ENCODE data around the gene CXCL10.

The CXCL10 gene

GRCh38 chr4:76013540-76013939 is 9.8 kb downstream of the CXCL10 start:
- Histone ChIP-seq H3K4me3 (ENCODE audit: low read length in 2 of 2) (no peak overlapping the region), H2AFZ (ENCODE audit: low read length) (no peak overlapping the region), H3K79me1 (ENCODE audit: low read depth, low read length) (peaks cover 1% of the 10 kb centered on the region), H4K91ac (ENCODE audit: low read depth, low read length, poor library complexity) (no peak overlapping the region), H4K8ac (ENCODE audit: low read depth, low read length) (no peak overlapping the region), H3K23ac (ENCODE audit: low read depth, low read length, poor library complexity) (no peak overlapping the region), H3K4me2 (ENCODE audit: insufficient read depth, low read length, poor library complexity, severe bottlenecking) (no peak overlapping the region), H2BK120ac (ENCODE audit: low read depth, low read length) (no peak overlapping the region), H3K27me3 (ENCODE audit: control insufficient read depth in 3 of 3, insufficient read depth in 3 of 3, low read depth in 1 of 3, low read length in 3 of 3) (peaks cover 0 to 3% (median 0%) of the 10 kb centered on the region in 3 experiments), H2BK5ac (ENCODE audit: low read length) (no peak overlapping the region), H3K18ac (ENCODE audit: low read length) (no peak overlapping the region), H3K14ac (ENCODE audit: low read length) (no peak overlapping the region), H2AK5ac (ENCODE audit: low read depth, low read length) (no peak overlapping the region), H3K27ac (replicated peaks; ENCODE audit: low read length) (no peak overlapping the region), H3K36me3 (replicated peaks in 1 of 2; ENCODE audit: control insufficient read depth in 2 of 2, insufficient read depth in 2 of 2, low read length in 2 of 2) (no peaks in the 10 kb centered on the region), H3K9ac (ENCODE audit: low read depth, low read length, poor library complexity) (no peak overlapping the region), H3K4me1 (ENCODE audit: control insufficient read depth in 2 of 2, insufficient read depth in 1 of 2, low read depth in 1 of 2, low read length in 2 of 2) (peaks cover 4% of the 10 kb centered on the region in 2 donors), H3K9me3 (replicated peaks in 1 of 2; ENCODE audit: control insufficient read depth in 2 of 2, insufficient read depth in 1 of 2, low read depth in 1 of 2, low read length in 2 of 2) (no peaks in the 10 kb centered on the region), H2BK15ac (ENCODE audit: low read length) (no peak overlapping the region), H2BK12ac (ENCODE audit: low read length) (no peak overlapping the region), H3K4ac (ENCODE audit: low read length) (no peak overlapping the region)
- no CpG with 5 or more reads among the region's 1 CpG for WGBS, 2 donors (ENCODE audit: extremely low coverage in 2 of 2, insufficient read length in 2 of 2, insufficient replicate concordance in 1 of 2)
- no peak for DNase-seq (ENCODE audit: low spot score)

GRCh38 chr4:76012388-76012801 is 10.9 kb downstream of the CXCL10 start:
- no peak overlapping the region for H3K4ac ChIP-seq (ENCODE audit: low read length)
- no peak for DNase-seq (ENCODE audit: low spot score)
- no peak overlapping the region for H3K14ac ChIP-seq (ENCODE audit: low read length)
- no peak overlapping the region for H2AK5ac ChIP-seq (ENCODE audit: low read depth, low read length)
- H2BK12ac ChIP-seq (ENCODE audit: low read length), result no peak overlapping the region
- peak overlapping the region; percentile 75 for H2AFZ ChIP-seq (ENCODE audit: low read length)
- no peak overlapping the region for H2BK15ac ChIP-seq (ENCODE audit: low read length)
- peaks cover 1% of the 10 kb centered on the region for H3K79me1 ChIP-seq (ENCODE audit: low read depth, low read length)
- H2BK120ac ChIP-seq (ENCODE audit: low read depth, low read length), result no peak overlapping the region
- no peak overlapping the region for H3K9ac ChIP-seq (ENCODE audit: low read depth, low read length, poor library complexity)
- no peak overlapping the region for H3K4me2 ChIP-seq (ENCODE audit: insufficient read depth, low read length, poor library complexity, severe bottlenecking)
- H3K4me1 ChIP-seq (ENCODE audit: control insufficient read depth in 2 of 2, insufficient read depth in 1 of 2, low read depth in 1 of 2, low read length in 2 of 2), result peaks cover 4% of the 10 kb centered on the region in 2 donors
- H3K9me3 ChIP-seq (replicated peaks in 1 of 2; ENCODE audit: control insufficient read depth in 2 of 2, insufficient read depth in 1 of 2, low read depth in 1 of 2, low read length in 2 of 2), result no peaks in the 10 kb centered on the region
- peaks cover 0 to 3% (median 0%) of the 10 kb centered on the region in 3 experiments for H3K27me3 ChIP-seq (ENCODE audit: control insufficient read depth in 3 of 3, insufficient read depth in 3 of 3, low read depth in 1 of 3, low read length in 3 of 3)
- no peak overlapping the region for H4K8ac ChIP-seq (ENCODE audit: low read depth, low read length)
- H4K91ac ChIP-seq (ENCODE audit: low read depth, low read length, poor library complexity), result no peak overlapping the region
- no peak overlapping the region for H3K27ac ChIP-seq (replicated peaks; ENCODE audit: low read length)
- no peak overlapping the region for H3K23ac ChIP-seq (ENCODE audit: low read depth, low read length, poor library complexity)
- no peak overlapping the region for H3K18ac ChIP-seq (ENCODE audit: low read length)
- no peak overlapping the region for H3K4me3 ChIP-seq (ENCODE audit: low read length in 2 of 2)
- no peak overlapping the region for H2BK5ac ChIP-seq (ENCODE audit: low read length)
- no CpG with 5 or more reads among the region's 1 CpG for WGBS, 2 donors (ENCODE audit: extremely low coverage in 2 of 2, insufficient read length in 2 of 2, insufficient replicate concordance in 1 of 2)
- H3K36me3 ChIP-seq (replicated peaks in 1 of 2; ENCODE audit: control insufficient read depth in 2 of 2, insufficient read depth in 2 of 2, low read length in 2 of 2), result no peaks in the 10 kb centered on the region

DNA sequence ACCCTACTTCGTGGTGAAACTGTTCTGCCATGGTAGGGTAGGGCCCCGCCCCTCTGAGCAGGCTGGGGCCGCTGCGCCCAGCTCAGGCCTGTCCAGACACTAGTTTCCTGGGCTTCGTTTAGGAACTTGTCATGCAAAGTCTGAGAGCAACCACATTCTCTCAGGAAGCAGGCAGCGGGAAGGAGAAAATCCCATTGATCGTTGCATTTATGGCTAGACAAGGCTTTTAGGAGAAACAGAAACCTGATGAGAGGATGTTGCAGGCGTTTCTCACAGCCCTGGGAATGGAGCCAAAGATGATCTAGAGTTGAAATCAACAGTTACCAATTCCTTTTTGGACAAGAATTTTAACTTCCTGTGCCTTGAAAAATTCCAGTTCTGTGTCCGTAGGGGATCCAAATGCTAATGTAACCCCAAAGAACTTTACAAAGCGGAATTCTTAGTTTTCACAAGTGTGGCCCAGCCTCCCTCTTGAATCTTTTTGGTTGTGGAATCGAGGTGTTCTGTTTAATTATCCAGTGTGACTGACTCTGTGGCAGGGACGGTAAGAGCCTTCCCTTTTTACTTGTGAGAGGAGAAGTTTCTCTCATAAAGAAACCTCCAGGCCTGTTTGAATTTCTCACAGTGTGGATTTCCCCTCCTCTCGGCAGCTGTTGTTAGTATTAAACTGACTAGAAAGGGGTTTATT is 11.5 kb downstream of the CXCL10 start:
- H3K4me3 ChIP-seq (ENCODE audit: low read length in 2 of 2), result no peak overlapping the region
- no peak overlapping the region for H2BK5ac ChIP-seq (ENCODE audit: low read length)
- no peak overlapping the region for H2BK15ac ChIP-seq (ENCODE audit: low read length)
- H3K23ac ChIP-seq (ENCODE audit: low read depth, low read length, poor library complexity), result no peak overlapping the region
- peaks cover 1% of the 10 kb centered on the region for H3K79me1 ChIP-seq (ENCODE audit: low read depth, low read length)
- H3K4me1 ChIP-seq (ENCODE audit: control insufficient read depth in 2 of 2, insufficient read depth in 1 of 2, low read depth in 1 of 2, low read length in 2 of 2), result peaks cover 4% of the 10 kb centered on the region in 2 donors
- H2AFZ ChIP-seq (ENCODE audit: low read length), result peak overlapping the region; percentile 75
- peaks cover 0 to 3% (median 0%) of the 10 kb centered on the region in 3 experiments for H3K27me3 ChIP-seq (ENCODE audit: control insufficient read depth in 3 of 3, insufficient read depth in 3 of 3, low read depth in 1 of 3, low read length in 3 of 3)
- no peak overlapping the region for H3K4ac ChIP-seq (ENCODE audit: low read length)
- no peak overlapping the region for H3K27ac ChIP-seq (replicated peaks; ENCODE audit: low read length)
- H4K91ac ChIP-seq (ENCODE audit: low read depth, low read length, poor library complexity), result no peak overlapping the region
- no peak overlapping the region for H3K14ac ChIP-seq (ENCODE audit: low read length)
- no peak for DNase-seq (ENCODE audit: low spot score)
- H3K9ac ChIP-seq (ENCODE audit: low read depth, low read length, poor library complexity), result no peak overlapping the region
- H3K36me3 ChIP-seq (replicated peaks in 1 of 2; ENCODE audit: control insufficient read depth in 2 of 2, insufficient read depth in 2 of 2, low read length in 2 of 2), result no peaks in the 10 kb centered on the region
- H2BK120ac ChIP-seq (ENCODE audit: low read depth, low read length), result no peak overlapping the region
- H3K9me3 ChIP-seq (replicated peaks in 1 of 2; ENCODE audit: control insufficient read depth in 2 of 2, insufficient read depth in 1 of 2, low read depth in 1 of 2, low read length in 2 of 2), result no peaks in the 10 kb centered on the region
- no peak overlapping the region for H3K4me2 ChIP-seq (ENCODE audit: insufficient read depth, low read length, poor library complexity, severe bottlenecking)
- no peak overlapping the region for H4K8ac ChIP-seq (ENCODE audit: low read depth, low read length)
- H2AK5ac ChIP-seq (ENCODE audit: low read depth, low read length), result no peak overlapping the region
- H2BK12ac ChIP-seq (ENCODE audit: low read length), result no peak overlapping the region
- H3K18ac ChIP-seq (ENCODE audit: low read length), result peak overlapping the region; percentile 62
- no CpG with 5 or more reads among the region's 13 CpGs for WGBS, 2 donors (ENCODE audit: extremely low coverage in 2 of 2, insufficient read length in 2 of 2, insufficient replicate concordance in 1 of 2)

DNA sequence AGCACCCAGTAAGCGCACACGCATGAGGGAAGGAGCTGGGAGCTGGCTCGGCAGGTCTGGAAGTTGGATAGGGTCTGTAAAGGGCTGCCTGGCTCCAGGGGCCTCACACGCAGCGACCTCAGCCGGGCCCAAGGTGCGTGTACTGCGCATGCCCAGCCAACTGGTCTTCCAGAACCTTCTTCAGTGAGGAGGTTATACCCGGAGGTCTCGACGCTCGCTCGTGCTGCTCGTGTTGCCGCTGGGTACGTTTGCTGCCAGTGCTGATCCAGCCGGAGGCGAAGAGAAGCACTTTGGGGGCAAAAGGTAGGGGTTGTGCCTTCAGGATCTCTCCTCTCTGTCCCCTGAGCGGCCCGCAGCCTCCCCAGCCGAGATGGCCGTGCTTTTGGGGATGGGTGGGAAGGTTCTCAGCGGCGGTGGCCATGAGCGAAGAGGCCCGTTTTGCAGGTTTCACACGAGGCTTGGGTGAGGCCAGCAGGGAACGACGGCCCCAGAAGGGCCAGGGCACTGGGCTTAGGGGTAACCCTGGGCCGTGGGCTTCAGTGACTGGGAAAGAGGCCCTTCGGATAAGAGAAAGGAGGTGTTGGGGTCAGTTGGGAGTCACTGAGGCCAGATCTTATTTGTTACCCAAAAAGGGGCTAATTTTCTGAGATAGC is 12.2 kb downstream of the CXCL10 start:
- Histone ChIP-seq H2BK12ac (ENCODE audit: low read length) (no peak overlapping the region), H3K23ac (ENCODE audit: low read depth, low read length, poor library complexity) (no peak overlapping the region), H2AK5ac (ENCODE audit: low read depth, low read length) (peak overlapping the region; percentile 22), H3K4me3 (ENCODE audit: low read length in 2 of 2) (no peak overlapping the region), H3K4me2 (ENCODE audit: insufficient read depth, low read length, poor library complexity, severe bottlenecking) (no peak overlapping the region), H2AFZ (ENCODE audit: low read length) (peak overlapping the region; percentile 75), H3K27me3 (ENCODE audit: control insufficient read depth in 3 of 3, insufficient read depth in 3 of 3, low read depth in 1 of 3, low read length in 3 of 3) (peaks cover 0 to 3% (median 0%) of the 10 kb centered on the region in 3 experiments), H3K4ac (ENCODE audit: low read length) (no peak overlapping the region), H4K8ac (ENCODE audit: low read depth, low read length) (peak overlapping the region; percentile 78), H2BK120ac (ENCODE audit: low read depth, low read length) (no peak overlapping the region), H3K14ac (ENCODE audit: low read length) (peak overlapping the region; percentile 11), H3K36me3 (replicated peaks in 1 of 2; ENCODE audit: control insufficient read depth in 2 of 2, insufficient read depth in 2 of 2, low read length in 2 of 2) (no peaks in the 10 kb centered on the region), H4K91ac (ENCODE audit: low read depth, low read length, poor library complexity) (no peak overlapping the region), H2BK15ac (ENCODE audit: low read length) (peak overlapping the region; percentile 1), H3K9me3 (replicated peaks in 1 of 2; ENCODE audit: control insufficient read depth in 2 of 2, insufficient read depth in 1 of 2, low read depth in 1 of 2, low read length in 2 of 2) (no peaks in the 10 kb centered on the region), H2BK5ac (ENCODE audit: low read length) (peak overlapping the region; percentile 61), H3K79me1 (ENCODE audit: low read depth, low read length) (peaks cover 1% of the 10 kb centered on the region), H3K27ac (replicated peaks; ENCODE audit: low read length) (no peak overlapping the region), H3K4me1 (ENCODE audit: control insufficient read depth in 2 of 2, insufficient read depth in 1 of 2, low read depth in 1 of 2, low read length in 2 of 2) (peaks cover 4% of the 10 kb centered on the region in 2 donors), H3K9ac (ENCODE audit: low read depth, low read length, poor library complexity) (no peak overlapping the region), H3K18ac (ENCODE audit: low read length) (no peak overlapping the region)
- no CpG with 5 or more reads among the region's 31 CpGs for WGBS, 2 donors (ENCODE audit: extremely low coverage in 2 of 2, insufficient read length in 2 of 2, insufficient replicate concordance in 1 of 2)
- no peak for DNase-seq (ENCODE audit: low spot score)
